RCC 7860 (cell line): ENCODE measurements around the gene ZIC2.
"Not testable (repeated sequence)": the region's sequence is repeated elsewhere in the genome, so short reads cannot be mapped to it uniquely, and the experiment has no call there.

ENCODE experiments used
- DNase-seq: peaks from one replicate; pipeline ENCODE4 v3.0.0-alpha.2; 2015; ENCODE audit warnings: low spot score
- FAIRE-seq: peaks from 2 replicates; lab custom pipeline; 2012; peaks lifted over from hg19 to GRCh38; lab: Jason Lieb, UNC

ZIC2 gene

GRCh38 chr13:99981735-99982035 is at the start of gene ZIC2:
TSS of gene ZIC2 (plus strand) at chr13:99981784. CDS start at chr13:99982065, 281 bp downstream.
- DNase-seq (peak; percentile 60), FAIRE-seq (no peak)

DNA sequence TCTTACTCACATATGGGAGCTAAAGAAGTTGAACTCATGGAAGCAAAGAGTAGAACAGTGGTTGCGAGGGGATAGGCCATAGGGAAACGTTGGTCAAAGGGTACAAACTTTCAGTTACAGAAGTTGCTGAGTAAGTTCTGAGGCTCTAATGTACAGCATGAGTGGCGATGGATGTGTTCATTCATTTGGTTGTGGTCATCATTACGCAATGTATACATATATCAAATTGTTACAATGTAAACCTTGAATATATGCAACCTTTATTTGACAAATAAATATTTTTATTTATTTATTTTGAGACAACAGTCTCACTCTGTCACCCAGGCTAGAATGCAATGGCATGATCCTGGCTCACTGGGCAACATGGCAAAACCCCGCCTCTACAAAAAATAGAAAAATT is 48.7 kb upstream of the ZIC2 start:
- DNase-seq (no peak), FAIRE-seq (no peak)

DNA sequence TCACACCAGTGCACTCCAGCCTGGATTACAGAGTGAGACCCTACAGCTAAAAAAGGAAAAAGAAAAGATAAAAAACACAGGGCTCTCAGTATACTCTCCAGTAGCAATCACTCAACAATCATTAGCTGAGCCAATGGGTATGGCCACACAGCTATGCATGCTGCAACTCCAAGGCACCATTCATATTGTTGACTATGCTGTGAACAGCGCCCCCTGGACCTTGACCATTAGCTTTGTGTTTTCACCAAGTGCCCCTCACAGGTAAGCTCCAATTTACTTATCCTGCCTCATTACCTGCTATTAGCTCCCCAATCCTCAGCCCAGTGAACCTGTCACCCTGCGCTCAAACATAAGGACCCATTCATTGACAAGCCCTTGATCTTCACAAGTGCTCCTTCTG is 45.8 kb upstream of the ZIC2 start:
- DNase-seq (no peak), FAIRE-seq (no peak)

DNA sequence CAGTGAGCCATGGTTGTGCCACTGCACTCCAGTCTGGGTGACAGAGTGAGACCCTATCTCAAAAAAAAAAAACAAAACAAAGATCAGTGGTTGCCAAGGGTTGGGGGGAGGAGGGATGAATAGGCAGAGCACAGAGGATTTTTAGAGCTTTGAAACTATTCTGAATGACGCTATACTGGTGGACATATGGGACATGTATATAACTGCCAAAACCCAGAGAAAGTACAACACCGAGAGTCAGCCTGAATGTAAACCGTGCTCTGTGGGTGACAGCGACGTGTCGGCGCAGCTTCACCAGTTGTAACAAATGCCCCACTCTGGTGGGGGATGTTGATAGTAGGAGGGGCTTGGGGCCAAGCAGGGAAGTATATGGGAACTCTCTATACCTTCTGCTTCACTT is 42.9 kb upstream of the ZIC2 start:
- FAIRE-seq (no peak), DNase-seq (no peak)

DNA sequence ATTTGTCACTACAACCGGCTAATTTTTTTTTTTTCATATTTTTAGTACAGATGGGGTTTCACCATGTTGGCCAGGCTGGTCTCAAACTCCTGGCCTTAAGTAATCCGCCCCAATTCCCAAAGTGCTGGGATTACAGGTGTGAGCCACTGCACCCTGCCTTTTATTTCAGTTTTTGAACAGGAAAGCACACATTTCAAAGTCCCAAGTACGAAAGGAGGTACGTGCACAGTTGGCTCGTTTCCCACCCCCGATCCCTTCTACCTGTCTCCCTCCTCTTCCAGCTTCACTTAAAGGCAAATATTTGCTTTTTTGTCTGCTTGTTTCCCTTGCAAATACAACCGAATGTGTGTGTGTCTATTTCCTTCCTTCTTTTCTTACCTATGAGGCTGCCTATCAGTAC is 40.5 kb upstream of the ZIC2 start:
- no peak for FAIRE-seq

GRCh38 chr13:99941911-99942310 is 39.7 kb upstream of the ZIC2 start:
- DNase-seq (no peak), FAIRE-seq (no peak)

More for the DNA sequence above, 40.5 kb upstream of the ZIC2 start:
- DNase-seq = no peak

- FAIRE-seq = no peak
- DNase-seq = no peak
These were observed 37.5 kb upstream of the ZIC2 start for GRCh38 chr13:99944102-99944501.

- no peak for FAIRE-seq
- no peak for DNase-seq
These were observed 37.0 kb upstream of the ZIC2 start for GRCh38 chr13:99944606-99945005.

DNA sequence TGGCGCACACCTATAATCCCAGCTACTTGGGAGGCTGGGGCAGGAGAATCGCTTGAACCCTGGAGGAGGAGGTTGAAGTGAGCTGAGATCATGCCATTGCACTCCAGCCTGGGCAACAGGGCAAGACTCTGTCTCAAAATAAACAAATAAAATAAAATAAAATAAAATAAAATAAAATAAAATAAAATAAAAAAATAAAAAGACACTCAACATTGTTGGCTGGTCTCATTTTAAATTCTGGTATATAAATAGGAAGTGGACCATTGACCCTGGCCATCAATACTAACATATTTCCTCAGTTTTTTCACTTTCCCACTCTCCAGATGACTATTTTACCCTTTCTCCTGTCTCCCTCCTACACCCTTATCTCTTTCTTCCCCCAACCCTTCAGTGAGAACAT is 36.1 kb upstream of the ZIC2 start:
- FAIRE-seq, DNase-seq: not testable (repeated sequence)

- DNase-seq (no peak), FAIRE-seq (no peak)
These were observed 33.9 kb upstream of the ZIC2 start for GRCh38 chr13:99947666-99948065.

- DNase-seq (no peak), FAIRE-seq (no peak)
These were observed 33.2 kb upstream of the ZIC2 start for GRCh38 chr13:99948411-99948810.

- DNase-seq = no peak
- no peak for FAIRE-seq
These were observed 32.5 kb upstream of the ZIC2 start for GRCh38 chr13:99948907-99949678.

DNA sequence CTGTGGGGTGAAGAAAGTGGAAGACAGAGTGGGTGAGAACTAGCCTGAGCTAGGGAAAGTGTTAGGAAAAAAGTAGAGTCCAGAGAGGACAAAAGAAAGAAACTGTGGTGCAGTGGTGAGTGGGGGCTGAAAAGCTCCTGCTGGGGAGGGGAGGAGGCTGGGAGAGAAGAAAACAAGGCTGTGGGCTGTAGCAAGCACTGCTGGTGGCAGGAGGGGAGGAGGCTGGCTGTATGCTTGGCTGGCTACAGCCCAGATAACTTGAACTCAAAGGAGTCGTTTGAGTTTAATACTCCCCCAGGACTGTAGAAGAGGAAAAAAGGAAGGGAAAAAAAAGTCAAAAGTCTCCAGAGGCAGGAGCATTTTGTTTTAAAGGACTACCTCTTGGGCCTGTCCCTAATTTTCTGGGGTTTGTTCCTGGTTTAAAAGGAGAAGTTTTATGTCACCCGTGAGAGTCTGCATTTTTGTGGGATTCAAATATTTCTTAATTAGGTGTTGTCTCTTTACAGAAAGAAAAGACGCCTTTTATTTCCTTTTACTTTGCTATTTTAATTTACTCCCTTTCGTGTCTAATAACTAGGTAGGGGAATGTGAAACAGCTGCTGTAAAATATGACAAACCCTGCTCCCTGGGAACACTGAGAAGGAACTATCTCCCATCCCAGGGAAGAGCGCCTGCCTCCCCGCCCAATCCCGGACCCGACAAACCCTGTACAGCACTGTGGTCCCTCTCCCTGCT is 31.7 kb upstream of the ZIC2 start:
- FAIRE-seq (no peak), DNase-seq (peak; percentile 5)

DNA sequence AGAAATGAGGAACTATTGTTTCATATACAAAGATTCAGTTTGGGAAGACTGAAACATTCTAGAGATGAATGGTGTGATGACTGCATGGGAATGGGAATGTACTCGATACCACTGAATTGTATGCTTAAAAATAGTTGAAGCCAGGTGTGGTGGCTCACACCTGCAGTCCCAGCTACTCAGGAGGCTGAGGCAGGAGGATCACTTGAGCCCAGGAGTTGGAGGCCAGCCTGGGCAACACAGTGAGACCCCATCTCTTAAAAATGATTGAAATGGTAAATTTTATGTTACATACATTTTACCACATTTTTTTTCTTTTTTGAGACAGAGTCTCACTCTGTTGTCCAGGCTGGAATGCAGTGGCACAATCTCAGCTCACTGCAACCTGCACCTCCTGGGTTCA is 29.9 kb upstream of the ZIC2 start:
- DNase-seq, FAIRE-seq: not testable (repeated sequence)

DNA sequence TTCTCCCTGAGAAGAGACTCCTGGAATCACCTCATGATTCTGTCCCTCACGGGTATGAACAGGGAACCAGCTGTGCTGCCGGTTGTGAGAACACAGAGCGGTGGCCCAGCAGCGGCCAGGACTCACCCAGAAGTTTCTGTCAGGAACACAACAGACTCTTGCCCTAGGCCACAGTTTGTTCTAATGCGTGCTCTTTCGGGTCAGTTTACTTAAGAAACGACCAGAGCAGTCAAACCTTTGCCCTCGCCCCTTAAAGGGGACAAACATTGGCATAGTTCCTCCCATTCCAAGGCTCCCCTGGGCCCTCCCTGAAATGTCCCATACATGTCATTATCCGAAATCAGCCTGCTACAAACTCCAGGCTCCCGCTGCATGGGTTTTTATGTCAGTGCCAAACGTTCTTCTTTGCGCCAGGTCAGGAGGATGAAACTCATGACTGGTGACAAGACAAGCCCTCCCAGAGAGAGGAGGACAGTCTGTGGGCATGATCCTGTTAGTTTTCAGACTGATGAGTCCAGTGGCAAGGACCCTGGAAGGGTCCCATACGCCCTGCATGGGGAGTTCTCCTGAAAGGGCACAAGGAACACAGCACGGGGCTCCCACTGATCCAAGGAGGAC is 28.3 kb upstream of the ZIC2 start:
- no peak for DNase-seq
- no peak for FAIRE-seq

- DNase-seq (no peak), FAIRE-seq (no peak)
These were observed 26.4 kb upstream of the ZIC2 start for GRCh38 chr13:99955107-99955746.

- no peak for DNase-seq
- FAIRE-seq = no peak
These were observed 25.7 kb upstream of the ZIC2 start for GRCh38 chr13:99955747-99956472.

GRCh38 chr13:99956473-99957349 is 24.9 kb upstream of the ZIC2 start:
- DNase-seq (no peak), FAIRE-seq (no peak)

- no peak for FAIRE-seq
These were observed 23.0 kb upstream of the ZIC2 start for GRCh38 chr13:99958406-99959126.

More at GRCh38 chr13:99958406-99959126, 23.0 kb upstream of the ZIC2 start:
- DNase-seq = no peak
